SKM-1 treated with dmso at 0.1 percent for 144 hours (cell line): ENCODE data around the gene ATCAY.
"Not testable (repeated sequence)": the region's sequence is repeated elsewhere in the genome, so short reads cannot be mapped to it uniquely, and the experiment has no call there.

Experiments used
- DNase-seq: peaks from one replicate; lab custom pipeline; 2025; ENCODE audit not compliant: unreplicated experiment; lab: John Stamatoyannopoulos, UW

Gene ATCAY

GRCh38 chr19:3945838-3946237, 65.4 kb downstream of the ATCAY start:
- no peak for DNase-seq

- DNase-seq, result not testable (repeated sequence)
Observed at GRCh38 chr19:3947316-3947933, 66.9 kb downstream of the ATCAY start.

- no peak for DNase-seq
Observed at GRCh38 chr19:3949294-3949693, 68.8 kb downstream of the ATCAY start.

GRCh38 chr19:3949997-3950859, 69.7 kb downstream of the ATCAY start:
- DNase-seq, result no peak

- DNase-seq, result no peak
Observed at GRCh38 chr19:3950871-3951861, 70.7 kb downstream of the ATCAY start.

GRCh38 chr19:3952755-3953276, 72.3 kb downstream of the ATCAY start:
- not testable (repeated sequence) for DNase-seq

GRCh38 chr19:3954107-3954506, 73.6 kb downstream of the ATCAY start:
- DNase-seq, result no peak

GRCh38 chr19:3955276-3955675, 74.8 kb downstream of the ATCAY start:
- not testable (repeated sequence) for DNase-seq

- DNase-seq, result no peak
Observed at GRCh38 chr19:3955688-3956087, 75.2 kb downstream of the ATCAY start.

- DNase-seq, result no peak
Observed at GRCh38 chr19:3958836-3959765, 78.6 kb downstream of the ATCAY start.

- DNase-seq, result no peak
Observed at GRCh38 chr19:3959766-3960131, 79.3 kb downstream of the ATCAY start.

GRCh38 chr19:3961007-3961406, 80.5 kb downstream of the ATCAY start:
- no peak for DNase-seq

GRCh38 chr19:3963458-3964255, 83.2 kb downstream of the ATCAY start:
- no peak for DNase-seq

- DNase-seq, result no peak
Observed at GRCh38 chr19:3964256-3965194, 84.0 kb downstream of the ATCAY start.

GRCh38 chr19:3966051-3967017, 85.8 kb downstream of the ATCAY start:
- no peak for DNase-seq

- not testable (repeated sequence) for DNase-seq
Observed at GRCh38 chr19:3967983-3968382, 87.5 kb downstream of the ATCAY start.
